Vagina (tissue), 2 donors: ENCODE results near the gene CPLX3.

Experiments used
- POLR2A ChIP-seq, 2 donors: fragments of 450-650 bp; IDR thresholded peaks; one replicate each; pipeline ENCODE4 v1.6.1; 2017; ENCODE audit warnings: antibody characterized with exemption in 2 of 2, mild to moderate bottlenecking in 2 of 2, moderate library complexity in 2 of 2
- POLR2AphosphoS5 ChIP-seq, 2 donors: sonication (generic); formaldehyde crosslinking; IDR thresholded peaks; one replicate each; pipeline ENCODE4 v1.9.0; 2017; ENCODE audit warnings: antibody characterized with exemption in 2 of 2, mild to moderate bottlenecking in 2 of 2, low read depth in 1 of 2; ENCODE audit not compliant: insufficient read depth in 1 of 2
- TF ChIP-seq, protein P1 (sequence below), 3 experiments: fragments of 450-650 bp in 2 of 3; fragments of 200-600 bp in 1 of 3; sonication (generic) in 1 of 3; IDR thresholded peaks; one replicate each; pipeline ENCODE4 v1.5.1; 2017 to 2019; ENCODE audit warnings: antibody characterized with exemption in 3 of 3, mild to moderate bottlenecking in 2 of 3, moderate library complexity in 2 of 3

DNA sequence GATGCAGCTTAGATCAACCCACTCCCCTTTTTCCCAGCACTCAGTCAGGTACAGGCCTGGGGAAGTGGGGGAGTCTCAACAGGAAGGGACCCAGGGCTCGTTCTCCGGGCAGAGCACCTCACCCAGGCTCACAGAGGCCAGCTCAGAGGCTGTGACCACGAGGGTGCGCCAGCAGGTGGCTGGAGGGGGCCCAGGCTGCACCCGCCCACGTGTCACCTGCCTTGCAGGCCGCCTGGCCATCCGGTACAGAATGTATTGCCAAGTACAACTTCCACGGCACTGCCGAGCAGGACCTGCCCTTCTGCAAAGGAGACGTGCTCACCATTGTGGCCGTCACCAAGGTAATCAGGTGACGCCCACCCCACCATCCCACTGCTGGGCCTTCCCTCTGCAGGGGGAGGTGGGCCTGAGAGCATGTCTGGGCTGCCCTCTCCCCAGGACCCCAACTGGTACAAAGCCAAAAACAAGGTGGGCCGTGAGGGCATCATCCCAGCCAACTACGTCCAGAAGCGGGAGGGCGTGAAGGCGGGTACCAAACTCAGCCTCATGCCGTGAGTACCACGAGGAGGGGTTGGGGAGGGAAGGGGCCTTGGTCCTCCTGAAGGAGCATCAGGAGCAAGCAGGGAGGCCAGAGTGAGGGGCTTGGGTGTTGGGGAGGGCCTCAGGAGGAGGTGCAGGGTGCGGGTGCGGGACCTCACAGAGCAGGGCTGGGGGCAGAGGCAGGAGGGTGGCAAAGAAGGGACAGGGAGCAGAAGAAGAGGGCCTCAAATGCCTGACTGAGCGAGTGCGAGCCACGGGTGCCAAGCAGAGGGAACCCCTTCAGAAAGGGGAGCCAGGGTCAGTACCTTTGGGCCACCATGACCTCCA is 27.8 kb upstream of the CPLX3 start:
- TF ChIP-seq POLR2AphosphoS5 (IDR thresholded peaks at IDR 0.05; ENCODE audit: insufficient read depth in 1 of 2, low read depth in 1 of 2): no peak
- TF ChIP-seq, protein P1, sequence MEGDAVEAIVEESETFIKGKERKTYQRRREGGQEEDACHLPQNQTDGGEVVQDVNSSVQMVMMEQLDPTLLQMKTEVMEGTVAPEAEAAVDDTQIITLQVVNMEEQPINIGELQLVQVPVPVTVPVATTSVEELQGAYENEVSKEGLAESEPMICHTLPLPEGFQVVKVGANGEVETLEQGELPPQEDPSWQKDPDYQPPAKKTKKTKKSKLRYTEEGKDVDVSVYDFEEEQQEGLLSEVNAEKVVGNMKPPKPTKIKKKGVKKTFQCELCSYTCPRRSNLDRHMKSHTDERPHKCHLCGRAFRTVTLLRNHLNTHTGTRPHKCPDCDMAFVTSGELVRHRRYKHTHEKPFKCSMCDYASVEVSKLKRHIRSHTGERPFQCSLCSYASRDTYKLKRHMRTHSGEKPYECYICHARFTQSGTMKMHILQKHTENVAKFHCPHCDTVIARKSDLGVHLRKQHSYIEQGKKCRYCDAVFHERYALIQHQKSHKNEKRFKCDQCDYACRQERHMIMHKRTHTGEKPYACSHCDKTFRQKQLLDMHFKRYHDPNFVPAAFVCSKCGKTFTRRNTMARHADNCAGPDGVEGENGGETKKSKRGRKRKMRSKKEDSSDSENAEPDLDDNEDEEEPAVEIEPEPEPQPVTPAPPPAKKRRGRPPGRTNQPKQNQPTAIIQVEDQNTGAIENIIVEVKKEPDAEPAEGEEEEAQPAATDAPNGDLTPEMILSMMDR (IDR thresholded peaks at IDR 0.05): no peak
- no peak for TF ChIP-seq POLR2A (IDR thresholded peaks at IDR 0.05)
